CD4-positive, alpha-beta T cell treated with Interleukin-17A for 1 hour (primary cell): ENCODE measurements around the gene RNLS.
"Not testable (repeated sequence)": the region's sequence is repeated elsewhere in the genome, so short reads cannot be mapped to it uniquely, and the experiment has no call there.

Experiments
- DNase-seq: peaks from one replicate; pipeline ENCODE4 v3.0.0-alpha.2; 2020

Gene RNLS

GRCh38 chr10:88332503-88333247 is 250.4 kb downstream of the RNLS start:
- DNase-seq, result no peak

- DNase-seq, result no peak
These were observed 252.9 kb downstream of the RNLS start for GRCh38 chr10:88330174-88330573.

- DNase-seq, result no peak
These were observed 260.6 kb downstream of the RNLS start for GRCh38 chr10:88322324-88323063.

DNA sequence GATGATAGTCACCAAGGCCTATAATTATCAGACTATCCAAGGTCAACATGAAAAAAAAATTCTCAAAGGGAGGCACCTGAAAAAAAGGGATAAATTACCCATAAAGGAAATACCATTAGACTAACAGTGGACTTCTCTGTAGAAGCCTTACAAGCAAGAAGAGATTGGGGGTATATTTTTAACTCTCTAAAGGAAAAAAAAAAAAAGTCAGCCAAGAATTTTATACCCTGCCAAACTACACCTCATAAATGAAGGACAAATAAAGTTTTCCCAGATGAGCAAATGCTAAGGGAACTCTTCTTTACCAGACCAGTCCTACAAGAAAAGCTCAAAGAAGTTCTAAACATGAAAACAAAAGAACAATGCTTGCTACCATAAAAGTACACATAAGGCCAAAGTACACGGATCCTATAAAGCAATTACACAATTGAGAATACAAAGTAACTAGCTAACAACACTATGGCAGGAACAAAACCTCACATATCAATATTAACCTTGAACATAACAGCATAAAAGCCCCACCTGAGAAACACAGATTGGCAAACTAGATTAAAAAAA is 263.1 kb downstream of the RNLS start:
- DNase-seq, result no peak

- DNase-seq, result no peak
These were observed 264.3 kb downstream of the RNLS start for GRCh38 chr10:88318803-88319202.

DNA sequence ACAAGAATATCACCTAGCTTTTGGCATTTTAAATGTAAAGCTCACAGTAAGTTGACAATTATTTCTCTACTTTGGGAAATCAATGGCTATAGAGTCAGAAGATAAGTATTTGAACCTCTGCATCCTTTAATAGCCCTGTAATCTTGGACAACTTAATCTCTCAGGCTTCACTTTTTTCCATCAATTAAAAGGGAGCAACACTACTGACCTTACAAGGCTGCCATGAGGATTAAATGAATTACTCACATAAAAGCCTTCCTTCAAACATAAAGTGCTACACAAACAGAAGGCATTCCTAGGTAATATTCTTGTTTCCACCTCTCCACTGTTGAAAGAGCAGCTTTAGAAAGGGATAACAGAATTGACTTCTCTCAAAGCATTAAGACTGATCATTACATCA is 266.0 kb downstream of the RNLS start:
- no peak for DNase-seq

GRCh38 chr10:88316292-88316861 is 266.7 kb downstream of the RNLS start:
- no peak for DNase-seq

GRCh38 chr10:88315755-88316154 is 267.4 kb downstream of the RNLS start:
- no peak for DNase-seq

GRCh38 chr10:88314362-88314761 is 268.8 kb downstream of the RNLS start:
- DNase-seq, result no peak

DNA sequence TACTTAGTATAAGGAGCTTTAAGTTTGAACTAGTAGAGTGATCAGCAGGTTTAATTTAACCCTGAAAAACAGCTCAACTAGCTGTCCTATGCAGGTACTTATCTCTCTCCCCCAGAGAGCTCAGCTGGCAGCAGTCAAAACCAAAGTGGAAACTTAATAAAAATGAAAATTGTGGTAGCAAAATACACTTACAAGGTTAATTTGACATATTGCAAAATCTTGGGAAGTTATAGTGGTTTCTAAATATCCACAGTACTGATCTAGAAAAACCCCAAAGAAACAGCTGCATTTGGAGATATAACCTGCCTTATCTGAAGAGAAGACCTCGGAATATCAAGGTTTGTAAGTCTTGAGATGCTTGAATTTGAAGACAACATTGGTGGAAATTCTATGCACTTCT is 269.2 kb downstream of the RNLS start:
- no peak for DNase-seq

DNA sequence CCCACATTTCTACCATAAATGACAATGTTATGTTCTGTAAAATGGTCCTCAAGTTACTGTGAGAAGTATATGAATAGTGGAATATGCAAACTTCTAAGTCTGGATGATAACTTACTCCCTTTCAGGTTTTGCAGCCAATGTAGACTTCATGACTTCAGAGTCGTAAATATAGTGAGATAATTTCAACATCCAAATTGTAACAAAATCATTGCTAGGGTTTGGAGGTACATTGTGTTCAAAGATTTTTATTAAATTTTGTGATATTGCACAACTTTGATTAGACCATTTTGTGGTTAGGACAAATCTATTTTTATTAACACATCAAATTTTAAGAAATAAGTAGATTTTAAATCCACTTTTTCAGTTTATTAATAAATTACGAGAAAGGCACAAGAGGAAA is 270.3 kb downstream of the RNLS start:
- DNase-seq, result no peak

DNA sequence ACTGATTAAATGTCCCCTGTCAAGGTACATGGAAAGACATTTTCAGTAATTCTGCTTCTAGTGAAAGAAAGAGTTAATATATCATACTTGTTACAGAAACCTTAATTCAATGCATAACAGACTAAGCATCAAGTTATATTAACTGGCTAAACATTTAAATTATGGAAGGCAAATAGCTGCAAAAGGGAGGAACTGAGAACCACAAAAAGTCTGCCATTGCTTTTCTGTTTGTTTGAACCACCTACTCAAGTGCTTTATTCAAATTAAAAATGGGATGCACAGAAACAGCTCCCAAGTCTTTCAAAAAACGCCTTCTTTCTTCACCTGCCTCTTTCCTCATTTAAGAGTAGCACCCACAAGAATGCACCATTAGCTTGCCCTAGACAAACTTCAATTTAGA is 271.9 kb downstream of the RNLS start:
- no peak for DNase-seq

GRCh38 chr10:88309365-88309764 is 273.8 kb downstream of the RNLS start:
- no peak for DNase-seq

- not testable (repeated sequence) for DNase-seq
These were observed 274.8 kb downstream of the RNLS start for GRCh38 chr10:88308361-88308760.

DNA sequence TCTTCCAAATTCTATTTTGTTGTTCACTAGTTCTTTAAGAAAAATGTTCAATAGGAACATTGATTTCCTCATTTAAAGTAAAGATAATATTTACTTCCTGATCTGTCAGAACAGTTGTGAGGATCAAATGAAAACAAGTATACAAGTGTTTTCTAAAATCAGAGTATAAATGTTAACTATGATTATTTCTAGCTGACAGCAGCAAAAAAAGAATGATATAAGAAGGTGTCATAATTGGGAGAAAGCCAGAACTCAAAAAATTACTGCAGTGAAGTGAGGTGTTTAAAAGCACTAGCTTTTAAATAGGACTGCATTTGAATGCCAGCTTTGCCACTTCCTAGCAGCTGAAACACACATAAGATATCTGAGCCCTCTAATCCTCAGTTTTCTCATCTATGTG is 283.3 kb downstream of the RNLS start:
- no peak for DNase-seq

GRCh38 chr10:88297103-88297502 is 286.0 kb downstream of the RNLS start:
- DNase-seq, result no peak

DNA sequence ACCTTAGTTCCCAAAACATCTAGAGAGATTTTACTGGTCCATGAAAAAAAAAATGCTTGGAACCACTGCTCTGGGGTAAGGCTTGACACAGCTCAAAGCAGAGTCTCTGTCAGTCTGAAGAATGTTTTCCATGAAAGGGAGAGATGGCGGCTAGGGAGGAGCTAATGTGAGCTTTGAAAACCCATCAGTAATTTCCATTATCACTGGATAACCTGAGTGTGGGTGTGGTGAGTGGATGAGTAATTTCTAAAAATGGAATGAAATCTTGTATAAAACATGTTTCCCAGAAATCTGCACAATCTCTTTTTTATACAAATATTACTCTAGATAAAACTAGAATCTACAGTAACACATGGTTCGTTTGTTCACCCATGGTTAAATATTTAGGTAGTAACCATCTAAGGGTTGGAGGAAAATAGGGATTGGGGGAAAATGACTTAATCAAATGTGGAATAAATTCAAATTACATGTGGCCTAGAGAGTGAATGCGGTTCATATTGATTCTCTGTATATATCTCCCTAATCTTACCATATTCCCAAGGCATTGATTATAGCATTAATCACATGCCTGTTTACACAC is 289.4 kb downstream of the RNLS start:
- no peak for DNase-seq

DNA sequence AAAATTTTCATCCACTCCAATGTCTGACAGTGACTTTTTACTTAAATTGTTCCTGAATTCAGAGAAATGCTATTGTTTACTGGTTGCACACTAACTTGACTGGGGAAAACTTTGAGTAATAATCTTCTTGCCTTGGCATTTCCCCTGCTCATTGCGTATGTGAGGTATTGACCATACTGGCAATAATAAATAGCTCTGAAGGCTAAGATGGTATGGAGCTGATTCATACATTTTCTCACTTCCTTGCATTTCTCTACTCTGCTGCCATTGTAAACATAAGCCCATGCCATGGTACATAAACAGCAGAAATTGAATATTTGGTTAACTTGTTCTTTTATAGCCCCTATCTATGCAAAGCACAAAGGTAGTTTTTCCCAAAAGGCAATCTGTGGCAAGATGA is 290.0 kb downstream of the RNLS start:
- no peak for DNase-seq

- DNase-seq, result no peak
These were observed 291.0 kb downstream of the RNLS start for GRCh38 chr10:88292185-88292514.

GRCh38 chr10:88291289-88292184 is 291.6 kb downstream of the RNLS start:
- DNase-seq, result no peak

- no peak for DNase-seq
These were observed 293.8 kb downstream of the RNLS start for GRCh38 chr10:88289342-88289741.

GRCh38 chr10:88288320-88289059 is 294.6 kb downstream of the RNLS start:
- no peak for DNase-seq
